K562 (cell line): ENCODE results near the gene SLC16A5. TPM values are rescaled to one million over a fixed set of nuclear protein-coding genes. Genes with fewer than 3 reads are reported as not detected.

Experiments used
- FUS ChIP-seq: fragments of 200-400 bp; formaldehyde crosslinking; optimal IDR thresholded peaks from 2 replicates; pipeline ENCODE3; 2017; ENCODE audit warnings: low read depth, low read length
- GATAD2A ChIP-seq: fragments of 450-650 bp; IDR thresholded peaks from 2 replicates; pipeline ENCODE4 v1.6.1; 2017
- MCM7 ChIP-seq, 2 experiments: fragments of 450-650 bp; IDR thresholded peaks; 2 replicates each; pipeline ENCODE4 v1.6.1; 2016 to 2018
- NR2F6 ChIP-seq: fragments of 450-650 bp; formaldehyde crosslinking; IDR thresholded peaks from 2 replicates; pipeline ENCODE4 v1.4.0; 2020; ENCODE audit warnings: mild to moderate bottlenecking
- NRF1 ChIP-seq, 2 experiments: fragments of 450-650 bp; IDR thresholded peaks in 1 of 2; conservative IDR thresholded peaks in 1 of 2; 2 replicates each; pipeline ENCODE4 v1.6.1; 2014; ENCODE audit warnings: mild to moderate bottlenecking in 2 of 2
- POU5F1 ChIP-seq: fragments of 150-350 bp; IDR thresholded peaks from 2 replicates; pipeline ENCODE4 v1.6.1; 2014; ENCODE audit warnings: borderline replicate concordance, low read length, low read depth, mild to moderate bottlenecking; ENCODE audit not compliant: partially characterized antibody
- SUPT5H ChIP-seq: fragments of 450-650 bp; IDR thresholded peaks from 2 replicates; pipeline ENCODE4 v1.6.1; 2016
- TAF7 ChIP-seq: fragments of 450-650 bp; IDR thresholded peaks from 2 replicates; pipeline ENCODE4 v1.6.1; 2016; ENCODE audit warnings: missing genetic modification characterization, missing compliant biosample characterization
- ZBTB9 ChIP-seq: fragments of 450-650 bp; formaldehyde crosslinking; IDR thresholded peaks from 2 replicates; pipeline ENCODE4 v1.4.0; 2020; ENCODE audit warnings: mild to moderate bottlenecking, moderate library complexity
- ZFP1 ChIP-seq: fragments of 450-650 bp; formaldehyde crosslinking; IDR thresholded peaks from 2 replicates; pipeline ENCODE4 v1.4.0; 2020; ENCODE audit warnings: mild to moderate bottlenecking, mixed read lengths
- ZKSCAN1 ChIP-seq: fragments of 150-350 bp; IDR thresholded peaks from 2 replicates; pipeline ENCODE4 v1.6.1; 2016; ENCODE audit warnings: low read depth, low read length
- ZNF133 ChIP-seq: fragments of 250-450 bp; sonication (Bioruptor Pico); IDR thresholded peaks from 2 replicates; pipeline ENCODE4 v1.4.0; 2020; ENCODE audit warnings: mild to moderate bottlenecking
- ZNF449 ChIP-seq: fragments of 250-450 bp; sonication (Bioruptor Pico); IDR thresholded peaks from 2 replicates; pipeline ENCODE4 v1.8.0; 2022; ENCODE audit warnings: moderate library complexity, mild to moderate bottlenecking, inconsistent platforms
- ZNF780A ChIP-seq: fragments of 250-450 bp; sonication (Bioruptor Pico); IDR thresholded peaks from 2 replicates; pipeline ENCODE4 v1.5.0; 2021; ENCODE audit warnings: mild to moderate bottlenecking
- polyA plus RNA-seq, 8 experiments: library from polyadenylated mRNA; depleted of rRNA in 4 of 8; stranded (reverse) in 5 of 8; unstranded in 3 of 8; fragments of >200 nt; fragmentation: Nextera tagmentation in 2 of 8; fragmentation: Illumina TruSeq in 1 of 8; extraction: Ambion mirVana in 2 of 8; extraction: Trizol in 1 of 8; gene quantifications; 2 replicates each; pipeline versions ENCODE4 v1.2.1 to v1.2.3, GENCODE V29; 2011 to 2014; ENCODE audit warnings: inconsistent platforms in 1 of 8, missing spikeins in 1 of 8
- total RNA-seq, 7 experiments: library from RNA; depleted of rRNA in 6 of 7; stranded (reverse); fragments of >200 nt in 6 of 7; fragmentation: Illumina TruSeq in 2 of 7; extraction: Trizol in 2 of 7; gene quantifications; 2 replicates each; pipeline versions ENCODE4 v1.2.1 to v1.2.3, GENCODE V29; 2011 to 2021; ENCODE audit warnings: low replicate concordance in 1 of 7
- TF ChIP-seq, protein P1 (sequence below): sonication (generic); formaldehyde crosslinking; IDR thresholded peaks from 2 replicates; pipeline ENCODE4 v1.8.1; 2023; ENCODE audit warnings: mild to moderate bottlenecking, missing genetic modification reagents
- TF ChIP-seq, protein P2 (sequence below): IDR thresholded peaks from 3 replicates; pipeline ENCODE4 v1.6.1; 2011; ENCODE audit warnings: borderline replicate concordance, mild to moderate bottlenecking; ENCODE audit not compliant: insufficient read length, insufficient read depth
- TF ChIP-seq, protein P3 (sequence below): fragments of 450-650 bp; IDR thresholded peaks from 2 replicates; pipeline ENCODE4 v1.7.0; 2016; ENCODE audit warnings: borderline replicate concordance
- TF ChIP-seq, protein P4 (sequence below): fragments of 250-450 bp; sonication (Bioruptor Pico); IDR thresholded peaks from 2 replicates; pipeline ENCODE4 v1.5.0; 2021

The SLC16A5 gene
- total and polyA plus RNA-seq, 9 of the 15 experiments (the other 6 are each of a cell fraction or from before 2014, with no cell fraction given), result 0.06 to 2.6 (median 0.91) TPM

DNA sequence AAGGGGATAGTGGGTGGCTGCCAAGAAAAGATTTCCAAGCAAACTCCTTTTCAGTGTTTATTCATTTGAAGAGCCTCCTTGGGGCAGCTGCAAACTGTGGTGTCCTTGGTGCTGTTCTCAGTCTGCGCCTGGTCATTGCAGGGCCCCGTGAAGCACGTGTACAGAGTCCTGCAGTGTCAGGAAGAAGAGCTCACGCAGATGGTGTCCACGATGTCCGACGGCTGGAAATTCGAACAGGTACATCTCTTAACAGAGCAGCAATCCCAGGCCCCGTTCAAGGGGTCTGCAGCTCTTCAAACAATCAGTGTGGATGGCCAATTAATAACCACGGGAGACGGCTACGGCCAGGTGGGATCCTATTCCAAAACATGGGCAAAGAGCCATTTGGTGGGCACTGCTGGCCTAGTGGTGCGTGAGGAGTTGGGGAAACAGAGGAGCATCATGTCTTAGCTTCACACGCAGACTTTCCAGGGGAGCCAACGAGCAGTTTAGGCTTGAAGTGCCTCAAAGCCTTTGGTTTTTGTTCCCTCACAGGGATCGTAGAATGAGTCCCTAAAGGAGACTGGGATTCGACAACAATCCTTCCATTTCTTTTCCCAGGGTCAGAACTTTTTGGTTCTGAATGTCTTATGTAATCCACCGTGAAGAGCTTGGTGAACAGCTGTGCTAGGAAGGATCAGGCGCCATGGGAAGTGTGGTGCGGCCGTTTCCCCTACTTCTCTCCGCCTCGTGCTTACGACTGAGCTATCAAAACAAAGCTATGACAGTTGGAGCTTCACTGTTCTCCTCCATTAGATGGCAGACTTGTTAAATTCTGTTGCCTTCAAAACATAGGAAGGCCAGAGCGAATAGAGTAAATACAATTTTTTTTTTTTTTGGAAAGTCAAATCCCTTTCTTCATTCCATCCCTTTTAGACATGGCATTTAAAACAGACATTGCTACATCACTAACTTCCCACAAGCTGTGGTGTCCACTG is 28.1 kb upstream of the SLC16A5 start (continued):
- TF ChIP-seq SUPT5H (no peak), GATAD2A (no peak), FUS (no peak), NRF1 (conservative IDR thresholded peaks at IDR 0.05 in 1 of 2, IDR thresholded peaks at IDR 0.05 in 1 of 2) (no peak), ZNF133 (CRISPR knock-in tag) (no peak), ZFP1 (no peak), ZBTB9 (CRISPR knock-in tag) (no peak), ZNF449 (CRISPR knock-in tag) (no peak), TAF7 (tag) (no peak), NR2F6 (no peak), ZKSCAN1 (no peak), ZNF780A (CRISPR knock-in tag) (no peak), MCM7 (IDR thresholded peaks at IDR 0.05) (no peak), POU5F1 (no peak)
- TF ChIP-seq, protein P1, sequence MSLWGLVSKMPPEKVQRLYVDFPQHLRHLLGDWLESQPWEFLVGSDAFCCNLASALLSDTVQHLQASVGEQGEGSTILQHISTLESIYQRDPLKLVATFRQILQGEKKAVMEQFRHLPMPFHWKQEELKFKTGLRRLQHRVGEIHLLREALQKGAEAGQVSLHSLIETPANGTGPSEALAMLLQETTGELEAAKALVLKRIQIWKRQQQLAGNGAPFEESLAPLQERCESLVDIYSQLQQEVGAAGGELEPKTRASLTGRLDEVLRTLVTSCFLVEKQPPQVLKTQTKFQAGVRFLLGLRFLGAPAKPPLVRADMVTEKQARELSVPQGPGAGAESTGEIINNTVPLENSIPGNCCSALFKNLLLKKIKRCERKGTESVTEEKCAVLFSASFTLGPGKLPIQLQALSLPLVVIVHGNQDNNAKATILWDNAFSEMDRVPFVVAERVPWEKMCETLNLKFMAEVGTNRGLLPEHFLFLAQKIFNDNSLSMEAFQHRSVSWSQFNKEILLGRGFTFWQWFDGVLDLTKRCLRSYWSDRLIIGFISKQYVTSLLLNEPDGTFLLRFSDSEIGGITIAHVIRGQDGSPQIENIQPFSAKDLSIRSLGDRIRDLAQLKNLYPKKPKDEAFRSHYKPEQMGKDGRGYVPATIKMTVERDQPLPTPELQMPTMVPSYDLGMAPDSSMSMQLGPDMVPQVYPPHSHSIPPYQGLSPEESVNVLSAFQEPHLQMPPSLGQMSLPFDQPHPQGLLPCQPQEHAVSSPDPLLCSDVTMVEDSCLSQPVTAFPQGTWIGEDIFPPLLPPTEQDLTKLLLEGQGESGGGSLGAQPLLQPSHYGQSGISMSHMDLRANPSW (CRISPR knock-in tag), result no peak
- TF ChIP-seq, protein P2, sequence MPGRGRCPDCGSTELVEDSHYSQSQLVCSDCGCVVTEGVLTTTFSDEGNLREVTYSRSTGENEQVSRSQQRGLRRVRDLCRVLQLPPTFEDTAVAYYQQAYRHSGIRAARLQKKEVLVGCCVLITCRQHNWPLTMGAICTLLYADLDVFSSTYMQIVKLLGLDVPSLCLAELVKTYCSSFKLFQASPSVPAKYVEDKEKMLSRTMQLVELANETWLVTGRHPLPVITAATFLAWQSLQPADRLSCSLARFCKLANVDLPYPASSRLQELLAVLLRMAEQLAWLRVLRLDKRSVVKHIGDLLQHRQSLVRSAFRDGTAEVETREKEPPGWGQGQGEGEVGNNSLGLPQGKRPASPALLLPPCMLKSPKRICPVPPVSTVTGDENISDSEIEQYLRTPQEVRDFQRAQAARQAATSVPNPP, result no peak
- TF ChIP-seq, protein P3, sequence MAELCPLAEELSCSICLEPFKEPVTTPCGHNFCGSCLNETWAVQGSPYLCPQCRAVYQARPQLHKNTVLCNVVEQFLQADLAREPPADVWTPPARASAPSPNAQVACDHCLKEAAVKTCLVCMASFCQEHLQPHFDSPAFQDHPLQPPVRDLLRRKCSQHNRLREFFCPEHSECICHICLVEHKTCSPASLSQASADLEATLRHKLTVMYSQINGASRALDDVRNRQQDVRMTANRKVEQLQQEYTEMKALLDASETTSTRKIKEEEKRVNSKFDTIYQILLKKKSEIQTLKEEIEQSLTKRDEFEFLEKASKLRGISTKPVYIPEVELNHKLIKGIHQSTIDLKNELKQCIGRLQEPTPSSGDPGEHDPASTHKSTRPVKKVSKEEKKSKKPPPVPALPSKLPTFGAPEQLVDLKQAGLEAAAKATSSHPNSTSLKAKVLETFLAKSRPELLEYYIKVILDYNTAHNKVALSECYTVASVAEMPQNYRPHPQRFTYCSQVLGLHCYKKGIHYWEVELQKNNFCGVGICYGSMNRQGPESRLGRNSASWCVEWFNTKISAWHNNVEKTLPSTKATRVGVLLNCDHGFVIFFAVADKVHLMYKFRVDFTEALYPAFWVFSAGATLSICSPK, result no peak
- TF ChIP-seq, protein P4, sequence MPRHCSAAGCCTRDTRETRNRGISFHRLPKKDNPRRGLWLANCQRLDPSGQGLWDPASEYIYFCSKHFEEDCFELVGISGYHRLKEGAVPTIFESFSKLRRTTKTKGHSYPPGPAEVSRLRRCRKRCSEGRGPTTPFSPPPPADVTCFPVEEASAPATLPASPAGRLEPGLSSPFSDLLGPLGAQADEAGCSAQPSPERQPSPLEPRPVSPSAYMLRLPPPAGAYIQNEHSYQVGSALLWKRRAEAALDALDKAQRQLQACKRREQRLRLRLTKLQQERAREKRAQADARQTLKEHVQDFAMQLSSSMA (CRISPR knock-in tag), result no peak
- TF ChIP-seq, all 486 proteins: peak for 23
